Measurements from ENCODE around the gene CXCL12. TPM values are rescaled to one million over a fixed set of nuclear protein-coding genes. Genes with fewer than 3 reads are reported as not detected.

Gene CXCL12
- total RNA-seq, 4 donors from 2014 or later, result 6.7 to 65.2 (median 13.9) TPM

GRCh38 chr10:44395902-44396670 lies 11.2 kb upstream of the CXCL12 start:
- Histone ChIP-seq H3K4me1 (no peaks in the 10 kb centered on the region), H3K27ac (no peak overlapping the region), H3K27me3 (no peaks in the 10 kb centered on the region), H3K4me3 (no peak overlapping the region), H3K36me3 (no peaks in the 10 kb centered on the region), H3K9me3 (no peaks in the 10 kb centered on the region)
- TF ChIP-seq, protein P1, sequence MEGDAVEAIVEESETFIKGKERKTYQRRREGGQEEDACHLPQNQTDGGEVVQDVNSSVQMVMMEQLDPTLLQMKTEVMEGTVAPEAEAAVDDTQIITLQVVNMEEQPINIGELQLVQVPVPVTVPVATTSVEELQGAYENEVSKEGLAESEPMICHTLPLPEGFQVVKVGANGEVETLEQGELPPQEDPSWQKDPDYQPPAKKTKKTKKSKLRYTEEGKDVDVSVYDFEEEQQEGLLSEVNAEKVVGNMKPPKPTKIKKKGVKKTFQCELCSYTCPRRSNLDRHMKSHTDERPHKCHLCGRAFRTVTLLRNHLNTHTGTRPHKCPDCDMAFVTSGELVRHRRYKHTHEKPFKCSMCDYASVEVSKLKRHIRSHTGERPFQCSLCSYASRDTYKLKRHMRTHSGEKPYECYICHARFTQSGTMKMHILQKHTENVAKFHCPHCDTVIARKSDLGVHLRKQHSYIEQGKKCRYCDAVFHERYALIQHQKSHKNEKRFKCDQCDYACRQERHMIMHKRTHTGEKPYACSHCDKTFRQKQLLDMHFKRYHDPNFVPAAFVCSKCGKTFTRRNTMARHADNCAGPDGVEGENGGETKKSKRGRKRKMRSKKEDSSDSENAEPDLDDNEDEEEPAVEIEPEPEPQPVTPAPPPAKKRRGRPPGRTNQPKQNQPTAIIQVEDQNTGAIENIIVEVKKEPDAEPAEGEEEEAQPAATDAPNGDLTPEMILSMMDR (IDR thresholded peaks at IDR 0.05), result no peak
- TF ChIP-seq POLR2A (IDR thresholded peaks at IDR 0.05), result no peak
- no peak for DNase-seq

DNA sequence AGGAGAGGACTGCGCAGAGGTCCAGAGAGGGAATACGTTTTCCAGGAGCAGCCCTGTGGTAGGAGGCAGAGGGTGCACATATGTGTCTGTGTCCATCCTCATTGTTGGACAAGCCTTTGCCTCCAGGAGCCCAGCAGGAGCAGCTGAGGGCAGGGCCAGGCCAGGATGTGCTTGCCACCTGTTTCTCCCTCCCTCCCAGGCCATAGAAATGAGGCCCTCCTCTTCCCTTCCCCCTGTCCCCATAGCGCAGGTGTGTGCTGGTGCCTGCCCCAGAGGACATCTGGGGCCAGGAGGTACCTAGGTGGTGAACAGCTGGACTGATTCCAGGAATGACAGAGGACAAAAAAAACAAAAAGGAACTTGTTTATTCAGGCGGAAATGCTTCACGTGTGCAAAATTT lies 10.5 kb upstream of the CXCL12 start:
- H3K27ac ChIP-seq, result no peak overlapping the region
- no peak for DNase-seq
- H3K9me3 ChIP-seq, result no peaks in the 10 kb centered on the region
- no peak overlapping the region for H3K4me3 ChIP-seq
- TF ChIP-seq, protein P1 (IDR thresholded peaks at IDR 0.05), result no peak
- TF ChIP-seq POLR2A (IDR thresholded peaks at IDR 0.05), result no peak
- H3K36me3 ChIP-seq, result no peaks in the 10 kb centered on the region
- H3K4me1 ChIP-seq, result no peaks in the 10 kb centered on the region
- H3K27me3 ChIP-seq, result no peaks in the 10 kb centered on the region

DNA sequence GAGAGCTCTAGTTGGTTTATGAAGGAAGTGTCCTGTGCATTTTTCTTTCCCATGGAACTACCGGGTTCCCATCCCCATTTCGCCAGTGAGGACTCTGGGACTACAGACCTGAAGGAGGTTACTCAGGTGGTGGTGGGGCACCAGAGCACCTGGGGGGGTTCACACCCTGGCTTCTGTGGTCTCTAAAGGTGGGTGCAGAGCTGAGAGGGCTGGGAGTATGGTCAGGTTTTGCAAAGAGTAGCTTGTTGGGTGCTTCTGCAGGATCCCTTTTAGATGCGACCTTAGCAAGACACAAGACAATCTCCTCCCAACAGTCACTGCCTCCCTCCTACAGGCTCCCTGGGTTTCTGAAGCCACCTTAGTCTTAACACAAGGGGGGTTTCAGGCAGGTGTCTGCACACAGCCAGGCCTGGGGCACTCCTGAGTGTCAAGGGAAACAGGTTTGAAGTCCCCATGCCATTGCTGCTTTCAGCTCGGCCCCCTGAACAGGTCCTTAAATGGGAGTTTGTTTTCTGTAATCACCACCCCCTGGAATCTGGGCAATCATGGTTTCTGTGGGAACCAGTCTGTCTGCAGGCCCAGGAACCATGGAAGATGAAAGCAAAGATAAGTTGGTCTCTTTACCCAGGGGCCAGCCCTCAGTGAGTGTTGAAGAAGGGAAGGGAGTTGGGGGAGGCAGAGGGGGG lies 9.9 kb upstream of the CXCL12 start:
- no peaks in the 10 kb centered on the region for H3K36me3 ChIP-seq
- no peaks in the 10 kb centered on the region for H3K4me1 ChIP-seq
- no peaks in the 10 kb centered on the region for H3K9me3 ChIP-seq
- no peak overlapping the region for H3K4me3 ChIP-seq
- DNase-seq, result no peak
- no peak overlapping the region for H3K27ac ChIP-seq
- no peaks in the 10 kb centered on the region for H3K27me3 ChIP-seq
- TF ChIP-seq, protein P1 (IDR thresholded peaks at IDR 0.05), result no peak
- TF ChIP-seq POLR2A (IDR thresholded peaks at IDR 0.05), result no peak

- Histone ChIP-seq H3K27ac (no peak overlapping the region), H3K4me1 (no peaks in the 10 kb centered on the region), H3K36me3 (no peaks in the 10 kb centered on the region), H3K27me3 (no peaks in the 10 kb centered on the region), H3K4me3 (no peak overlapping the region), H3K9me3 (no peaks in the 10 kb centered on the region)
- DNase-seq, result no peak
- no peak for TF ChIP-seq POLR2A (IDR thresholded peaks at IDR 0.05)
- TF ChIP-seq, protein P1 (IDR thresholded peaks at IDR 0.05), result no peak
Measured at GRCh38 chr10:44393834-44394547, 9.1 kb upstream of the CXCL12 start.

DNA sequence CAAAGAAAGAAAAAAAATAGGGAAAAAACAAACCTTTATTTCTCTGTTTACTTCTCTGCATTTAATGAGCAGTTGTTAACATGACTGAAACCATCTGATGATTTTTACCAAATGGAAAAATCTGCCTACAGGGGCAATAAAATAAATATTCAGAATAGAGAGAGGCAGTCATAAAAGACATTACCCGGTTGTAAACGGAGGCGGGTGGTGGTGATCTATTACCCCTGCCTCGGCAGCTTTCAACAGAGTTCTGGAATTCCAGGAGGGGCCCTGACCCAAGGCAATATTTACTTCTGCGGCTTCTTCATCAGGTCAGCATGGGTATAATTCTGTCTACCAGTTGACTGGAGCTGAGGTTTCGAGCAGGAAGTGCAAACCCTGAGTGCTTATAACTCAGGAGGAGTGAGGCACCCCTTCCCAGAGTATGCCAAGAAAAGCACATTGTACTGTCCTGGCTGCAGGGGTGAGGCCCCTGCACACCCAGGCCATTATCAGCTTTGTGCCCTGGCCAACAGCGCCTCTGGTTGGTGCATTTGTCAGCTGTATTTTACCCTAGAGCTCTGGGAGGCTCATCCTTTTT lies 8.2 kb upstream of the CXCL12 start:
- TF ChIP-seq, protein P1 (IDR thresholded peaks at IDR 0.05), result no peak
- no peak for TF ChIP-seq POLR2A (IDR thresholded peaks at IDR 0.05)
- Histone ChIP-seq H3K36me3 (no peaks in the 10 kb centered on the region), H3K27me3 (no peaks in the 10 kb centered on the region), H3K27ac (no peak overlapping the region), H3K4me3 (no peak overlapping the region), H3K9me3 (no peaks in the 10 kb centered on the region), H3K4me1 (no peaks in the 10 kb centered on the region)
- DNase-seq, result no peak
